GM23338 (cell line): Measurements from ENCODE around the gene ADPRHL1. TPM values are rescaled to one million over a fixed set of nuclear protein-coding genes. Genes with fewer than 3 reads are reported as not detected.

Source experiments
- ATAC-seq: fragments of 200-7000 bp; cut with Tn5 transposase; 3 replicates; pipeline ENCODE4 v1.9.1; 2020
- DNase-seq: peaks from one replicate; pipeline ENCODE4 v3.0.0-alpha.2; 2015; ENCODE audit warnings: low spot score
- H2AFZ ChIP-seq: fragments of 200-600 bp; sonication (generic); 2 replicates; pipeline ENCODE4 v1.8.0; 2016; ENCODE audit warnings: antibody characterized with exemption, mild to moderate bottlenecking, moderate library complexity
- H3F3A ChIP-seq: fragments of 200-600 bp; sonication (generic); replicated peaks from 2 replicates; pipeline ENCODE4 v1.8.0; 2017; ENCODE audit warnings: antibody characterized with exemption, mixed run types, low read depth
- H3K27ac ChIP-seq: fragments of 200-600 bp; sonication (generic); 2 replicates; pipeline ENCODE4 v1.6.1; 2016; ENCODE audit warnings: low read depth
- H3K27me3 ChIP-seq: fragments of 200-600 bp; sonication (generic); 2 replicates; pipeline ENCODE4 v1.8.0; 2016; ENCODE audit warnings: mild to moderate bottlenecking, mixed run types, moderate library complexity; ENCODE audit not compliant: insufficient read depth
- H3K36me3 ChIP-seq: fragments of 200-600 bp; sonication (generic); 2 replicates; pipeline ENCODE4 v1.8.0; 2016; ENCODE audit warnings: mild to moderate bottlenecking; ENCODE audit not compliant: insufficient read depth
- H3K4me1 ChIP-seq: fragments of 200-600 bp; sonication (generic); 2 replicates; pipeline ENCODE4 v1.8.0; 2016; ENCODE audit warnings: mild to moderate bottlenecking, moderate library complexity; ENCODE audit not compliant: insufficient read depth
- H3K4me2 ChIP-seq: fragments of 200-600 bp; sonication (generic); 2 replicates; pipeline ENCODE4 v1.7.1; 2017; ENCODE audit warnings: mixed run types
- H3K4me3 ChIP-seq: fragments of 200-600 bp; sonication (generic); 2 replicates; pipeline ENCODE4 v1.6.1; 2016; ENCODE audit warnings: mixed run types
- H3K79me2 ChIP-seq: fragments of 200-600 bp; sonication (generic); replicated peaks from 2 replicates; pipeline ENCODE4 v1.8.0; 2017; ENCODE audit warnings: mild to moderate bottlenecking; ENCODE audit not compliant: insufficient read depth
- H3K9me2 ChIP-seq: fragments of 200-600 bp; sonication (generic); 2 replicates; pipeline ENCODE4 v1.8.0; 2017; ENCODE audit not compliant: insufficient read depth
- H4K20me1 ChIP-seq: fragments of 200-600 bp; sonication (generic); replicated peaks from 2 replicates; pipeline ENCODE4 v1.8.0; 2017; ENCODE audit warnings: mild to moderate bottlenecking; ENCODE audit not compliant: insufficient read depth
- H3K27ac Mint-ChIP-seq: 2 replicates; pipeline ENCODE4 v1.8.0; 2020; ENCODE audit warnings: inconsistent platforms, mild to moderate bottlenecking, moderate library complexity, mixed read lengths
- H3K27me3 Mint-ChIP-seq: 3 replicates; pipeline ENCODE4 v1.8.0; 2022; ENCODE audit warnings: low read depth, mild to moderate bottlenecking, moderate library complexity, mixed read lengths, inconsistent platforms; ENCODE audit not compliant: insufficient read depth, poor library complexity
- H3K36me3 Mint-ChIP-seq: 3 replicates; pipeline ENCODE4 v1.8.0; 2021; ENCODE audit warnings: low read depth, mild to moderate bottlenecking, inconsistent platforms, moderate library complexity, mixed read lengths
- H3K4me1 Mint-ChIP-seq: 3 replicates; pipeline ENCODE4 v1.8.0; 2020; ENCODE audit warnings: mild to moderate bottlenecking, inconsistent platforms, mixed read lengths
- H3K4me3 Mint-ChIP-seq: 3 replicates; pipeline ENCODE4 v1.8.0; 2021; ENCODE audit warnings: moderate library complexity, mild to moderate bottlenecking, inconsistent platforms, mixed read lengths
- H3K9me3 Mint-ChIP-seq: 3 replicates; pipeline ENCODE4 v1.8.0; 2020; ENCODE audit warnings: moderate library complexity, mild to moderate bottlenecking, inconsistent platforms, mixed read lengths
- CREB1 ChIP-seq: fragments of 250-450 bp; sonication (Bioruptor Pico); IDR thresholded peaks from 2 replicates; pipeline ENCODE4 v1.5.0; 2020; ENCODE audit warnings: low read depth, mild to moderate bottlenecking, moderate library complexity
- EZH2 ChIP-seq: fragments of 200-600 bp; sonication (generic); IDR thresholded peaks from one replicate; pipeline ENCODE4 v1.8.0; 2017; ENCODE audit warnings: antibody characterized with exemption, mild to moderate bottlenecking, low read depth; ENCODE audit not compliant: unreplicated experiment
- EZH2phosphoT487 ChIP-seq: fragments of 200-600 bp; sonication (generic); IDR thresholded peaks from one replicate; pipeline ENCODE4 v1.8.1; 2018; ENCODE audit warnings: antibody characterized with exemption; ENCODE audit not compliant: unreplicated experiment
- JUNB ChIP-seq: IDR thresholded peaks from one replicate; pipeline ENCODE4 v1.6.1; 2016; ENCODE audit warnings: antibody characterized with exemption; ENCODE audit not compliant: unreplicated experiment
- NANOG ChIP-seq: IDR thresholded peaks from 2 replicates; pipeline ENCODE4 v1.6.1; 2016; ENCODE audit warnings: antibody characterized with exemption, borderline replicate concordance
- POLR2AphosphoS5 ChIP-seq: IDR thresholded peaks from 2 replicates; pipeline ENCODE4 v1.6.1; 2016; ENCODE audit warnings: antibody characterized with exemption, low read depth
- ZNF114 ChIP-seq: fragments of 250-450 bp; sonication (Bioruptor Pico); IDR thresholded peaks from 2 replicates; pipeline ENCODE4 v1.5.0; 2020; ENCODE audit warnings: mild to moderate bottlenecking, moderate library complexity
- polyA plus RNA-seq: library from polyadenylated mRNA; unstranded; fragments of >200 nt; fragmentation: Nextera tagmentation; extraction: Ambion mirVana; gene quantifications from 2 replicates; pipeline ENCODE4 v1.2.1, GENCODE V29; 2016
- total RNA-seq: library from RNA; depleted of rRNA; stranded (reverse); fragments of >200 nt; shearing (Covaris generic); gene quantifications from 2 replicates; pipeline ENCODE4 v1.2.3, GENCODE V29; 2014
- TF ChIP-seq, protein P1 (sequence below), 2 experiments: fragments of 200-600 bp in 1 of 2; sonication (generic) in 1 of 2; conservative IDR thresholded peaks; 2 replicates each; pipeline versions ENCODE4 v1.5.1 to v1.6.1; 2016 to 2017; ENCODE audit warnings: antibody characterized with exemption in 2 of 2, low read depth in 2 of 2, mild to moderate bottlenecking in 2 of 2, moderate library complexity in 1 of 2
- TF ChIP-seq, protein P2 (sequence below): IDR thresholded peaks from 2 replicates; pipeline ENCODE4 v1.6.1; 2016; ENCODE audit warnings: antibody characterized with exemption
- TF ChIP-seq, protein P3 (sequence below): IDR thresholded peaks from one replicate; pipeline ENCODE4 v1.6.1; 2018; ENCODE audit warnings: antibody characterized with exemption; ENCODE audit not compliant: unreplicated experiment
- TF ChIP-seq, protein P4 (sequence below): fragments of 250-450 bp; sonication (Bioruptor Pico); IDR thresholded peaks from 2 replicates; pipeline ENCODE4 v1.5.0; 2020; ENCODE audit warnings: mild to moderate bottlenecking, moderate library complexity

The ADPRHL1 gene
- total and polyA plus RNA-seq, 2 experiments from 2014 or later = 0.80 to 1.0 TPM

DNA sequence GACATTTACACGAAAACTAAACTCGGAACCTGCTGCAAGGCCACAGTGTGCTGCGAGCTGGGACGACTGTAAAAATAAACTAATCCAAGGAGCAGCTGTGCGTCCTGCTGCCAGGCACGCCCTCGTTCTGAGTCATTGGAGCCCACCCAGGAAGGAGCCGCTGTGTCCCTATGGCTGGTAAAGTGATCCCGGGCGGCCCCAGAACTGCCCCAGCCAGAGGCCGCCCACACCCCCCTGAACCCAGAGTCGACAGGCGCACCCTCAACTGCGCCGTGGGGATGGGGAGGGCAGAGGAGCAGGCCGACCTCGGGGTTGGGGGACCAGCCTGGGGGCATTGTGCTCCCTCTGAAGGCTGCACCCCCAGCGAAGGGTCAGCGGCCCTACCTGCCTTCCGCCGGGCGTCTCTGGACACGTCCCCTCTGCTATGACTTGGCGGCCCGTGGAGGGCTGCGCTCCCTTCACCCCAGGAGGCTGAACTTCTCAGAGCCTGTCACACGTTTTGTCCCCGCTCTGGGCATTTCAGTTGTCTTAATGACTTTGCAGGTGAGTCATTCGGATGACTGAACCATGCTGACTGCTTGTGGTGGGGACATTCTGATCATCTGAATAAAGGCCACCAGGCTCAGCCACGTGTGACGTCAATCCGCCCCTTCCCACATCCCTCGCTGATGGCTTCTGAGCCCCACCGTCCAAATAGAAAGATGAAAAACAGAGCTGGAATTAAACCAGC is 42.7 kb downstream of the ADPRHL1 start:
- Mint-ChIP-seq H3K4me3 (no peak overlapping the region), H3K27me3 (peaks cover 19% of the 10 kb centered on the region), H3K27ac (no peak overlapping the region), H3K9me3 (peaks cover 3% of the 10 kb centered on the region; the same call in 2 of the 3 replicates), H3K4me1 (no peaks in the 10 kb centered on the region; the same call in 2 of the 3 replicates), H3K36me3 (no peaks in the 10 kb centered on the region)
- no peaks in the 10 kb centered on the region for H3K9me2 ChIP-seq
- H3K4me1 ChIP-seq = no peaks in the 10 kb centered on the region
- H3K4me3 ChIP-seq = no peak overlapping the region
- TF ChIP-seq EZH2phosphoT487 (no peak), ZNF114 (no peak), EZH2 (no peak), NANOG (no peak), CREB1 (CRISPR knock-in tag) (no peak), JUNB (no peak), POLR2AphosphoS5 (no peak)
- TF ChIP-seq, protein P1, sequence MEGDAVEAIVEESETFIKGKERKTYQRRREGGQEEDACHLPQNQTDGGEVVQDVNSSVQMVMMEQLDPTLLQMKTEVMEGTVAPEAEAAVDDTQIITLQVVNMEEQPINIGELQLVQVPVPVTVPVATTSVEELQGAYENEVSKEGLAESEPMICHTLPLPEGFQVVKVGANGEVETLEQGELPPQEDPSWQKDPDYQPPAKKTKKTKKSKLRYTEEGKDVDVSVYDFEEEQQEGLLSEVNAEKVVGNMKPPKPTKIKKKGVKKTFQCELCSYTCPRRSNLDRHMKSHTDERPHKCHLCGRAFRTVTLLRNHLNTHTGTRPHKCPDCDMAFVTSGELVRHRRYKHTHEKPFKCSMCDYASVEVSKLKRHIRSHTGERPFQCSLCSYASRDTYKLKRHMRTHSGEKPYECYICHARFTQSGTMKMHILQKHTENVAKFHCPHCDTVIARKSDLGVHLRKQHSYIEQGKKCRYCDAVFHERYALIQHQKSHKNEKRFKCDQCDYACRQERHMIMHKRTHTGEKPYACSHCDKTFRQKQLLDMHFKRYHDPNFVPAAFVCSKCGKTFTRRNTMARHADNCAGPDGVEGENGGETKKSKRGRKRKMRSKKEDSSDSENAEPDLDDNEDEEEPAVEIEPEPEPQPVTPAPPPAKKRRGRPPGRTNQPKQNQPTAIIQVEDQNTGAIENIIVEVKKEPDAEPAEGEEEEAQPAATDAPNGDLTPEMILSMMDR (conservative IDR thresholded peaks at IDR 0.05; ENCODE audit: low read depth in 2 of 2) = no peak
- TF ChIP-seq, protein P2, sequence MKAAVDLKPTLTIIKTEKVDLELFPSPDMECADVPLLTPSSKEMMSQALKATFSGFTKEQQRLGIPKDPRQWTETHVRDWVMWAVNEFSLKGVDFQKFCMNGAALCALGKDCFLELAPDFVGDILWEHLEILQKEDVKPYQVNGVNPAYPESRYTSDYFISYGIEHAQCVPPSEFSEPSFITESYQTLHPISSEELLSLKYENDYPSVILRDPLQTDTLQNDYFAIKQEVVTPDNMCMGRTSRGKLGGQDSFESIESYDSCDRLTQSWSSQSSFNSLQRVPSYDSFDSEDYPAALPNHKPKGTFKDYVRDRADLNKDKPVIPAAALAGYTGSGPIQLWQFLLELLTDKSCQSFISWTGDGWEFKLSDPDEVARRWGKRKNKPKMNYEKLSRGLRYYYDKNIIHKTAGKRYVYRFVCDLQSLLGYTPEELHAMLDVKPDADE = no peak
- TF ChIP-seq, protein P3, sequence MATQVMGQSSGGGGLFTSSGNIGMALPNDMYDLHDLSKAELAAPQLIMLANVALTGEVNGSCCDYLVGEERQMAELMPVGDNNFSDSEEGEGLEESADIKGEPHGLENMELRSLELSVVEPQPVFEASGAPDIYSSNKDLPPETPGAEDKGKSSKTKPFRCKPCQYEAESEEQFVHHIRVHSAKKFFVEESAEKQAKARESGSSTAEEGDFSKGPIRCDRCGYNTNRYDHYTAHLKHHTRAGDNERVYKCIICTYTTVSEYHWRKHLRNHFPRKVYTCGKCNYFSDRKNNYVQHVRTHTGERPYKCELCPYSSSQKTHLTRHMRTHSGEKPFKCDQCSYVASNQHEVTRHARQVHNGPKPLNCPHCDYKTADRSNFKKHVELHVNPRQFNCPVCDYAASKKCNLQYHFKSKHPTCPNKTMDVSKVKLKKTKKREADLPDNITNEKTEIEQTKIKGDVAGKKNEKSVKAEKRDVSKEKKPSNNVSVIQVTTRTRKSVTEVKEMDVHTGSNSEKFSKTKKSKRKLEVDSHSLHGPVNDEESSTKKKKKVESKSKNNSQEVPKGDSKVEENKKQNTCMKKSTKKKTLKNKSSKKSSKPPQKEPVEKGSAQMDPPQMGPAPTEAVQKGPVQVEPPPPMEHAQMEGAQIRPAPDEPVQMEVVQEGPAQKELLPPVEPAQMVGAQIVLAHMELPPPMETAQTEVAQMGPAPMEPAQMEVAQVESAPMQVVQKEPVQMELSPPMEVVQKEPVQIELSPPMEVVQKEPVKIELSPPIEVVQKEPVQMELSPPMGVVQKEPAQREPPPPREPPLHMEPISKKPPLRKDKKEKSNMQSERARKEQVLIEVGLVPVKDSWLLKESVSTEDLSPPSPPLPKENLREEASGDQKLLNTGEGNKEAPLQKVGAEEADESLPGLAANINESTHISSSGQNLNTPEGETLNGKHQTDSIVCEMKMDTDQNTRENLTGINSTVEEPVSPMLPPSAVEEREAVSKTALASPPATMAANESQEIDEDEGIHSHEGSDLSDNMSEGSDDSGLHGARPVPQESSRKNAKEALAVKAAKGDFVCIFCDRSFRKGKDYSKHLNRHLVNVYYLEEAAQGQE = no peak
- TF ChIP-seq, protein P4, sequence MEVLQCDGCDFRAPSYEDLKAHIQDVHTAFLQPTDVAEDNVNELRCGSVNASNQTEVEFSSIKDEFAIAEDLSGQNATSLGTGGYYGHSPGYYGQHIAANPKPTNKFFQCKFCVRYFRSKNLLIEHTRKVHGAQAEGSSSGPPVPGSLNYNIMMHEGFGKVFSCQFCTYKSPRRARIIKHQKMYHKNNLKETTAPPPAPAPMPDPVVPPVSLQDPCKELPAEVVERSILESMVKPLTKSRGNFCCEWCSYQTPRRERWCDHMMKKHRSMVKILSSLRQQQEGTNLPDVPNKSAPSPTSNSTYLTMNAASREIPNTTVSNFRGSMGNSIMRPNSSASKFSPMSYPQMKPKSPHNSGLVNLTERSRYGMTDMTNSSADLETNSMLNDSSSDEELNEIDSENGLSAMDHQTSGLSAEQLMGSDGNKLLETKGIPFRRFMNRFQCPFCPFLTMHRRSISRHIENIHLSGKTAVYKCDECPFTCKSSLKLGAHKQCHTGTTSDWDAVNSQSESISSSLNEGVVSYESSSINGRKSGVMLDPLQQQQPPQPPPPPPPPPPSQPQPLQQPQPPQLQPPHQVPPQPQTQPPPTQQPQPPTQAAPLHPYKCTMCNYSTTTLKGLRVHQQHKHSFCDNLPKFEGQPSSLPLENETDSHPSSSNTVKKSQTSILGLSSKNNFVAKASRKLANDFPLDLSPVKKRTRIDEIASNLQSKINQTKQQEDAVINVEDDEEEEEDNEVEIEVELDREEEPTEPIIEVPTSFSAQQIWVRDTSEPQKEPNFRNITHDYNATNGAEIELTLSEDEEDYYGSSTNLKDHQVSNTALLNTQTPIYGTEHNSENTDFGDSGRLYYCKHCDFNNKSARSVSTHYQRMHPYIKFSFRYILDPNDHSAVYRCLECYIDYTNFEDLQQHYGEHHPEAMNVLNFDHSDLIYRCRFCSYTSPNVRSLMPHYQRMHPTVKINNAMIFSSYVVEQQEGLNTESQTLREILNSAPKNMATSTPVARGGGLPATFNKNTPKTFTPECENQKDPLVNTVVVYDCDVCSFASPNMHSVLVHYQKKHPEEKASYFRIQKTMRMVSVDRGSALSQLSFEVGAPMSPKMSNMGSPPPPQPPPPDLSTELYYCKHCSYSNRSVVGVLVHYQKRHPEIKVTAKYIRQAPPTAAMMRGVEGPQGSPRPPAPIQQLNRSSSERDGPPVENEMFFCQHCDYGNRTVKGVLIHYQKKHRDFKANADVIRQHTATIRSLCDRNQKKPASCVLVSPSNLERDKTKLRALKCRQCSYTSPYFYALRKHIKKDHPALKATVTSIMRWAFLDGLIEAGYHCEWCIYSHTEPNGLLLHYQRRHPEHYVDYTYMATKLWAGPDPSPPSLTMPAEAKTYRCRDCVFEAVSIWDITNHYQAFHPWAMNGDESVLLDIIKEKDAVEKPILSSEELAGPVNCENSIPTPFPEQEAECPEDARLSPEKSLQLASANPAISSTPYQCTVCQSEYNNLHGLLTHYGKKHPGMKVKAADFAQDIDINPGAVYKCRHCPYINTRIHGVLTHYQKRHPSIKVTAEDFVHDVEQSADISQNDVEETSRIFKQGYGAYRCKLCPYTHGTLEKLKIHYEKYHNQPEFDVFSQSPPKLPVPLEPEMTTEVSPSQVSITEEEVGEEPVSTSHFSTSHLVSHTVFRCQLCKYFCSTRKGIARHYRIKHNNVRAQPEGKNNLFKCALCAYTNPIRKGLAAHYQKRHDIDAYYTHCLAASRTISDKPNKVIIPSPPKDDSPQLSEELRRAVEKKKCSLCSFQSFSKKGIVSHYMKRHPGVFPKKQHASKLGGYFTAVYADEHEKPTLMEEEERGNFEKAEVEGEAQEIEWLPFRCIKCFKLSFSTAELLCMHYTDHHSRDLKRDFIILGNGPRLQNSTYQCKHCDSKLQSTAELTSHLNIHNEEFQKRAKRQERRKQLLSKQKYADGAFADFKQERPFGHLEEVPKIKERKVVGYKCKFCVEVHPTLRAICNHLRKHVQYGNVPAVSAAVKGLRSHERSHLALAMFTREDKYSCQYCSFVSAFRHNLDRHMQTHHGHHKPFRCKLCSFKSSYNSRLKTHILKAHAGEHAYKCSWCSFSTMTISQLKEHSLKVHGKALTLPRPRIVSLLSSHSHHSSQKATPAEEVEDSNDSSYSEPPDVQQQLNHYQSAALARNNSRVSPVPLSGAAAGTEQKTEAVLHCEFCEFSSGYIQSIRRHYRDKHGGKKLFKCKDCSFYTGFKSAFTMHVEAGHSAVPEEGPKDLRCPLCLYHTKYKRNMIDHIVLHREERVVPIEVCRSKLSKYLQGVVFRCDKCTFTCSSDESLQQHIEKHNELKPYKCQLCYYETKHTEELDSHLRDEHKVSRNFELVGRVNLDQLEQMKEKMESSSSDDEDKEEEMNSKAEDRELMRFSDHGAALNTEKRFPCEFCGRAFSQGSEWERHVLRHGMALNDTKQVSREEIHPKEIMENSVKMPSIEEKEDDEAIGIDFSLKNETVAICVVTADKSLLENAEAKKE (CRISPR knock-in tag) = no peak
- H4K20me1 ChIP-seq = no peaks in the 10 kb centered on the region
- no peak overlapping the region for H3K4me2 ChIP-seq
- H3K27ac ChIP-seq = no peak overlapping the region
- no peak overlapping the region for H2AFZ ChIP-seq
- DNase-seq (no peak), ATAC-seq (no peak)
- no peaks in the 10 kb centered on the region for H3K27me3 ChIP-seq
- H3K79me2 ChIP-seq = no peaks in the 10 kb centered on the region
- H3F3A ChIP-seq = no peaks in the 10 kb centered on the region
- no peaks in the 10 kb centered on the region for H3K36me3 ChIP-seq
